Fibroblast of lung (primary cell): Measurements from ENCODE around the gene PPP2R5D.

Experiments
- CTCF ChIP-seq, 2 donors: IDR thresholded peaks in 1 of 2; conservative IDR thresholded peaks in 1 of 2; 1 replicate in 1 of 2; 2 replicates in 1 of 2; pipeline ENCODE4 v1.5.1; 2011 to 2012; ENCODE audit warnings: low read length in 2 of 2, control low read depth in 1 of 2, inconsistent platforms in 1 of 2, low read depth in 1 of 2, mild to moderate bottlenecking in 1 of 2
- EZH2 ChIP-seq: IDR thresholded peaks from 2 replicates; pipeline ENCODE4 v1.5.1; 2012; ENCODE audit warnings: low read length, control low read depth, mild to moderate bottlenecking; ENCODE audit errors: missing control alignments

GRCh38 chr6:43016176-43016942 lies 32.0 kb downstream of the PPP2R5D start:
- TF ChIP-seq CTCF (conservative IDR thresholded peaks at IDR 0.05 in 1 of 2, IDR thresholded peaks at IDR 0.05 in 1 of 2; ENCODE audit: low read depth in 1 of 2, low read length in 2 of 2), result no peak
- TF ChIP-seq EZH2, result no peak
